ENCODE measurements around the gene INTS1.

Gene INTS1

GRCh38 chr7:1431226-1431625, 73.0 kb downstream of the INTS1 start:
- Histone ChIP-seq H3K9ac (ENCODE audit: low read length) (no peak overlapping the region), H3K27ac (ENCODE audit: low read length) (no peak overlapping the region)
- no peak for TF ChIP-seq EZH2phosphoT487 (IDR thresholded peaks at IDR 0.05; ENCODE audit: low read length)
- TF ChIP-seq, protein P1, sequence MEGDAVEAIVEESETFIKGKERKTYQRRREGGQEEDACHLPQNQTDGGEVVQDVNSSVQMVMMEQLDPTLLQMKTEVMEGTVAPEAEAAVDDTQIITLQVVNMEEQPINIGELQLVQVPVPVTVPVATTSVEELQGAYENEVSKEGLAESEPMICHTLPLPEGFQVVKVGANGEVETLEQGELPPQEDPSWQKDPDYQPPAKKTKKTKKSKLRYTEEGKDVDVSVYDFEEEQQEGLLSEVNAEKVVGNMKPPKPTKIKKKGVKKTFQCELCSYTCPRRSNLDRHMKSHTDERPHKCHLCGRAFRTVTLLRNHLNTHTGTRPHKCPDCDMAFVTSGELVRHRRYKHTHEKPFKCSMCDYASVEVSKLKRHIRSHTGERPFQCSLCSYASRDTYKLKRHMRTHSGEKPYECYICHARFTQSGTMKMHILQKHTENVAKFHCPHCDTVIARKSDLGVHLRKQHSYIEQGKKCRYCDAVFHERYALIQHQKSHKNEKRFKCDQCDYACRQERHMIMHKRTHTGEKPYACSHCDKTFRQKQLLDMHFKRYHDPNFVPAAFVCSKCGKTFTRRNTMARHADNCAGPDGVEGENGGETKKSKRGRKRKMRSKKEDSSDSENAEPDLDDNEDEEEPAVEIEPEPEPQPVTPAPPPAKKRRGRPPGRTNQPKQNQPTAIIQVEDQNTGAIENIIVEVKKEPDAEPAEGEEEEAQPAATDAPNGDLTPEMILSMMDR (IDR thresholded peaks at IDR 0.05; ENCODE audit: low read length): no peak
- no peak for TF ChIP-seq EZH2 (optimal IDR thresholded peaks at IDR 0.05; ENCODE audit: low read depth, low read length)

DNA sequence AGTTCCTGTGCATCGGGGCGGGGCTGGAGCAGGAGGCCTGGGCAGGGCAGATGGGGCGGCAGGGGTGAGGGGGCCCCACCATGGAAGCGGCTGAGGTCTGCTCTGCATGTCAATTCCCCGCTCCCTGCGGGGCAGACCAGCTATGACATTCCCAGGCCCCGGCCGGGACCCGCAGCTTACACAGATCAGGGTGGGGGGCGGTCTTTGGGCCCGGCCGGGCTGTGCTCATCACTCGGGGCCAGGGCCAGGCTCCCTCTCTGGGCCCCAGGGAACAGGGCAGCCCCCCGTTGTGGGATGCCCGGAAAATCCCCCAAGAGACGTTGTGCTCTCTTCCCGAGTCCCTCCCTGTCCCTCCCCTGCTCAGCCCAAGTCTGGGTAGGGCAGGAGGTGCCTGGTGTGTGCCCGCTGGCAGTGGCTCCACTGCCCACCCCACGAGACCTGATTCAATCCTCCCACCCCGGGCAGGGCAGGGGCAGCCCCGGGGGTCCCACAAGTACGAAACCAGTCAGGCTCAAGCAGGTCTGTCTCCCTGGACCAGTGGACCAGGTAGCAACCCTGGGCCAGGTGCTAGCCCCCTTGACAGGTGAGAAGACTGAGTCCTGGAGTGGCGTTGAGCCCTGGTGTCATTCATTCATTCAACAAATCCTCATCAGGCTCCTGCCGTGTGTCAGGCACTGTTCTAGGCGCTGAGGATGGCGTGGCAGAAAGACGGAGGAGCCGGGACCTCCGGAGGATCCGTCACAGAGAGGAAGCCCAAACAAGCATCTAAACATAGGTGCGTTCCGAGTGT, 73.9 kb downstream of the INTS1 start:
- H3K9me2 ChIP-seq (replicated peaks; ENCODE audit: insufficient read depth, low read length): no peaks in the 10 kb centered on the region
- H3K79me2 ChIP-seq (ENCODE audit: low read length): no peaks in the 10 kb centered on the region
- TF ChIP-seq EZH2 (optimal IDR thresholded peaks at IDR 0.05; ENCODE audit: low read depth, low read length) (no peak), EZH2phosphoT487 (IDR thresholded peaks at IDR 0.05; ENCODE audit: low read length) (no peak)
- TF ChIP-seq, protein P1 (IDR thresholded peaks at IDR 0.05; ENCODE audit: low read length): no peak
- no peaks in the 10 kb centered on the region for H3K36me3 ChIP-seq (replicated peaks; ENCODE audit: insufficient read depth, low read length)
- H3F3A ChIP-seq (ENCODE audit: insufficient read depth, low read length): no peaks in the 10 kb centered on the region
- H3K27me3 ChIP-seq (replicated peaks; ENCODE audit: insufficient read depth, low read length): peaks cover 90% of the 10 kb centered on the region
- H3K9me3 ChIP-seq (replicated peaks; ENCODE audit: insufficient read depth, low read length): no peaks in the 10 kb centered on the region
- no peak overlapping the region for H3K4me3 ChIP-seq (ENCODE audit: low read length)
- DNase-seq: no peak
- H3K27ac ChIP-seq (ENCODE audit: low read length): no peak overlapping the region
- H3K4me2 ChIP-seq (ENCODE audit: low read depth, low read length): no peak overlapping the region
- no peak overlapping the region for H3K9ac ChIP-seq (ENCODE audit: low read length)
- H3K4me1 ChIP-seq (ENCODE audit: low read length): no peaks in the 10 kb centered on the region
- no peak overlapping the region for H2AFZ ChIP-seq (ENCODE audit: low read length)
- H4K20me1 ChIP-seq (ENCODE audit: insufficient read depth, low read length): no peaks in the 10 kb centered on the region

More at GRCh38 chr7:1431226-1431625, 73.0 kb downstream of the INTS1 start:
- Histone ChIP-seq H4K20me1 (ENCODE audit: insufficient read depth, low read length) (no peaks in the 10 kb centered on the region), H3K36me3 (replicated peaks; ENCODE audit: insufficient read depth, low read length) (no peaks in the 10 kb centered on the region), H3K9me3 (replicated peaks; ENCODE audit: insufficient read depth, low read length) (no peaks in the 10 kb centered on the region), H3K4me3 (ENCODE audit: low read length) (no peak overlapping the region), H2AFZ (ENCODE audit: low read length) (no peak overlapping the region), H3K9me2 (replicated peaks; ENCODE audit: insufficient read depth, low read length) (no peaks in the 10 kb centered on the region), H3K27me3 (replicated peaks; ENCODE audit: insufficient read depth, low read length) (peaks cover 86% of the 10 kb centered on the region), H3K79me2 (ENCODE audit: low read length) (no peaks in the 10 kb centered on the region), H3F3A (ENCODE audit: insufficient read depth, low read length) (no peaks in the 10 kb centered on the region), H3K4me1 (ENCODE audit: low read length) (no peaks in the 10 kb centered on the region), H3K4me2 (ENCODE audit: low read depth, low read length) (no peak overlapping the region)
- no peak for DNase-seq

GRCh38 chr7:1428941-1429501, 75.2 kb downstream of the INTS1 start:
- Histone ChIP-seq H3K4me3 (ENCODE audit: low read length) (no peak overlapping the region), H3K27me3 (replicated peaks; ENCODE audit: insufficient read depth, low read length) (peaks cover 91% of the 10 kb centered on the region), H3K79me2 (ENCODE audit: low read length) (no peaks in the 10 kb centered on the region), H2AFZ (ENCODE audit: low read length) (no peak overlapping the region), H3K27ac (ENCODE audit: low read length) (no peak overlapping the region), H3K9me2 (replicated peaks; ENCODE audit: insufficient read depth, low read length) (no peaks in the 10 kb centered on the region), H3K36me3 (replicated peaks; ENCODE audit: insufficient read depth, low read length) (no peaks in the 10 kb centered on the region), H3F3A (ENCODE audit: insufficient read depth, low read length) (no peaks in the 10 kb centered on the region), H3K9ac (ENCODE audit: low read length) (no peak overlapping the region), H3K4me1 (ENCODE audit: low read length) (no peaks in the 10 kb centered on the region), H4K20me1 (ENCODE audit: insufficient read depth, low read length) (no peaks in the 10 kb centered on the region), H3K4me2 (ENCODE audit: low read depth, low read length) (no peak overlapping the region), H3K9me3 (replicated peaks; ENCODE audit: insufficient read depth, low read length) (no peaks in the 10 kb centered on the region)
- no peak for DNase-seq
- TF ChIP-seq, protein P1 (IDR thresholded peaks at IDR 0.05; ENCODE audit: low read length): no peak
- no peak for TF ChIP-seq EZH2 (optimal IDR thresholded peaks at IDR 0.05; ENCODE audit: low read depth, low read length)
- TF ChIP-seq EZH2phosphoT487 (IDR thresholded peaks at IDR 0.05; ENCODE audit: low read length): no peak

Measured in MM.1S (cell line).